GM18873 (cell line): ENCODE measurements around the gene GFOD1.
"Not testable (repeated sequence)": the region's sequence is repeated elsewhere in the genome, so short reads cannot be mapped to it uniquely, and the experiment has no call there.

Source experiments
- ATAC-seq: cut with Tn5 transposase; IDR thresholded peaks from one replicate; pipeline ENCODE4 v1.9.1; 2021; ENCODE audit warnings: mild to moderate bottlenecking, moderate library complexity, moderate number of reproducible peaks; ENCODE audit not compliant: unreplicated experiment, low FRiP score

GFOD1 gene

DNA sequence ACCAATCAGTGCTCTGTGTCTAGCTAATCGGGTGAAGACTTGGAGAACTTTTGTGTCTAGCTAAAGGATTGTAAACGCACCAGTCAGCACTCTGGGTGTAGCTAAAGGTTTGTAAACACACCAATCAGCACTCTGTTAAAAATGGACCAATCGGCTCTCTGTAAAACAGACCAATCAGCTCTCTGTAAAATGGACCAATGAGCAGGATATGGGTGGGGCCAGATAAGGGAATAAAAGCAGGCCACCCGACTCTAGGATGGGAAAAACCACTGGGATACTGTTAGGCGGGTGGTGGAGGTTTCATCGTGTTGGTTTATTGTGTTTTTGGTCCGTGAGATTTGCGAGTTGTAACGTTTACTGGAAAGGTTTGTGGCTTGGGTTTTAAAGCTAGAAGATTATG is 25.5 kb upstream of the GFOD1 start:
- no peak for ATAC-seq

DNA sequence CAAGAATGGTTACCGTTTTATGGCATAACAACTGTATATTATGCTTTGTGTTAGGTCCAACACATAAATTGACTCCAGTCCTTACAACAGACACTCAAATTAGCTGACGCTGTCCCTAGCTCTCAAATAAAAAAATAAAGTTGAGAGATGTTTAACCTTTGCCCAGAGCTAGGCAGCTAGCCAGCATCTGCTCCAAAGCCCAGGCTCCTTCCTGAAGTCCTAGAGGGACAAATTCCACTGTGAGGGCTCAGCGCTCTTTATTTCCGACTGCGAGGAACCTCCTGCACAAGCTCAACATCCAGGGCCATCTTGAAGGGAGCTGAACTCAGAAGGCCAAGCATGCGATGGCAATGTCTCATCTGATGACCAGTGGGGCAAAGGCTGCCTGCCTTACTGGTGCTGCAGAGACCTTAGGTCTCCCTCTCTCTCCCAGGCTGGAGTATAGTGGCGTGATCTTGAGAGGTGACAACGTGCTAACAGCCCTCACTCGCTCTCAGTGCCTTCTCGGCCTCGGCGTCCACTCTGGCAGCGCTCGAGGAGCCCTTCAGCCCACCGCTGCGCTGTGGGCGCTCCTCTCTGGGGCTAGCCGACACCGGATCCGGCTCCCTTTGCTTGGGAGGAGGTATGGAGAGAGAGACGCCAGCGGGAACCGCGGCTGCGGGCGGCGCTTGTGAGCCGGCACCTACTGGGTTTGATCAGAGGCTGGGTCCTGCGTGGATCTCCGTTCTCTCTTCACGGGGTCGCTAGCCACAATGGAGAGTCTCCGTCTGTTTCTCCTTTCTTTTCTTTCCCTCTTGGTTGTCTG is 24.7 kb upstream of the GFOD1 start:
- no peak for ATAC-seq

DNA sequence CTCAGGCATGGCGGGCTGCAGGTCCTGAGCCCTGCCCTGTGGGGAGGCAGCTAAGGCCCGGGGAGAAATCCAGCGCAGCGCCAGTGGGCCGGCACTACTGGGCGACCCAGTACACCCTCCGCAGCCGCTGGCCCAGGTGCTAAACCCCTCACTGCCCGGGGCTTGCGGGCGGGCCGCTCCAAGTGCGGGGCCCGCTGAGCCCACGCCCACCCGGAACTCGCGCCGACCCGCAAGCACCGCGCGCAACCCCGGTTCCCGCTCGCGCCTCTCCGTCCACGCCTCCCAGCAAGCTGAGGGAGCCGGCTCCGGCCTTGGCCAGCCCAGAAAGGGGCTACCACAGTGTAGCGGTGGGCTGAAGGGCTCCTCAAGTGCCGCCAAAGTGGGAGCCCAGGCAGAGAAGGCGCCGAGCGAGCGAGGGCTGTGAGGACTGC is 23.8 kb upstream of the GFOD1 start:
- not testable (repeated sequence) for ATAC-seq

DNA sequence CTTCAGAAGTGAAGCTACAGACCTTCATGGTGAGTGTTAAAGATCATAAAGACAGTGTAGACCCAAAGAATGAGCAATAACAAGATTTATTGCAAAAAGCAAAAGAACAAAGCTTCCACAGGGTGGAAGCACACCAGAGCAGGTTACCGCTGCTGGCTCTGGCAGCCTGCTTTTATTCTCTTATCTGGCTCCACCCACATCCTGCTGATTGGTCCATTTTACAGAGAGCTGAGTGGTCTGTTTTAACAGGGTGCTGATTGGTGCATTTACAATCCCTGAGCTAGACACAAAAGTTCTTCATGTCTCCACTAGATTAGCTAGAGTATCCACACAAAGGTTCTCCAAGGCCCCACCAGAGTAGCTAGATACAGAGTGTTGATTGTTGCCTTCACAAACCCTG is 23.0 kb upstream of the GFOD1 start:
- ATAC-seq, result not testable (repeated sequence)

DNA sequence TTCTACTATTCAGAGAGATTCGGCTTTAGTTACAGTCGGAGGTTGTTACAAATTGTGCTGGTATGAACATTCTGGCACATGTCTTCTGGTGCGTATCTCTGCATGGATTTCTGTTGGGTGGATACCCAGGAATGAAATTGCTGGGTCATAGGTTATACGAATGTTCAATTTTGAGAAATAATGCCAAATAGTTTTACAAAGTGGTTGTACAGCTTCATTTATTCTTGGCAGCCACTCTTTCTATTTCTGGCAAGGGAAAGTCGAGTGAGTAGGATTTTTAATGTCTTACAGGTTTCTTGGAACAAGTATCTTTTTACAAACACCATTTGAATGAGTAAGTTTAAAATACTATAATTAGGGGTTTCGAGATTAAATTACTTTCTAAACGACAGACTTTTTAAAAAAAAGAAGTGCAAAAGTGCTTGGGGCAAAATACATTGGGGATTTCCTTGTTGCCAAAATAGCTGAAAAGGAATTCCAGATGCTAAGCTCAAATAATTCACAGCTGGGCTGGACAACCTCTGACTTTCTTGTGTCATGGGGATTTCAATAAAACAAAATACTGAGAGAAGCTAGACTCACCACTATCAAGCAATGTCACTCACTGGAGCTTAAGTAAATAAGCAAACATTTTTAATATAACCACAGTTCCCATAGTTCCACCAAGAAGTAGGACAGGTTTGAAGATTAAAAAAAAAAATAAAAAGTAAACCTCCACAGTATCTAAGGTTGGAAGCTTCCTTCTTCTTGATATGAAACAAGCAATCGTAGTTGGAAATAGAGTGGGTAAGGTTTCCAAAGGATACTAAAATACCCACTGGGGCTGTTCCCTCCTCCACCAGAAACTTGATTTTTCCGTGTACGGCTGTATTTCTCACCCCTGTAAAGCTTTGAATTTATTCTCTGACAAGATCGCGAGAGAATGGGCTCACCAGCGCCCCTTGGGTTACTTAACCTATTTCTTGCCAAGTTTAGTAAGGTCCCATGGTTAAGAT is 21.6 kb upstream of the GFOD1 start:
- no peak for ATAC-seq

DNA sequence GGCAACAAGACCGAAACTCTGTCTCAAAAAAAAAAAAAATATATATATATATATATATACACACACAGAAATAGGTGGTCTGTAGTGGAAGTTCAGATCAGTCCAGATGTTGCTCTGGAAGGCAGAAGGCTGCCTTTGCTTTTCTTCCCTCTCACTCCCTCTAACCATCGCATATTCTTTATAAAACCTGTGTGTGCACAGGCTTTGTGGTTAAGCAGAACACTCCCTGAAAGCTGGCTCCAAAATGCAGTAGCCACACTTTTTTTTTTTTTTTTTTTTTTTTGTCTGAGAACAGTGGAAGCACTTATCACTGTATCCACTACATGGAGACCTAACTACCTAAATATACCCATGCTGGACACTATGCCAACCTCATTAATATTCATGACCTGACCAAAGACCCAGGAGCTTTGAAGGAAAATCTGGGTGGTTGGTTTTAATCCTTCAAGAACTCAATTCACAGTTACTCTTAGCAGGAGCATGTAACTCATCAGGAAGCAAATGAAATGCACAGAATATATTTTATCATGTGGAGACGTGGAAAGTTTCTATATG is 20.0 kb upstream of the GFOD1 start:
- no peak for ATAC-seq

DNA sequence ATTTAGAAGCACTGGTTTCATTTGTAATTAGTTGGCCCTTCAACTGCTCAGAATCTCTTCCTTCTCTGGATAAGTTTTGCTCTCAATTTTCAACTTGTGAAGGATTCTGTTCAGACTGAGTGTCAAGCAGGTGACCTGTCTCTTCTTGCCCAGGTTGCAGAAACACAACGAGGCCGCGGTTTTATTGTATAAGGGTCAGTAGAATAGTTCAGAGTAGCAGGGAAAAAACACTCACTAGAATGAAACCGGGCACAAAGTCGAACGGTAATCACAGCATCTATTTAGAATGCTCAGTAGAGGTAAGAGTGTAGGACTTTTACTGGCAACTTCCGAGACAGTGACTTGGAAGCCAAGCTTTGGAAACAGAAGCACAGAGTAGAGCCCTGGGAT is 17.9 kb upstream of the GFOD1 start:
- no peak for ATAC-seq

DNA sequence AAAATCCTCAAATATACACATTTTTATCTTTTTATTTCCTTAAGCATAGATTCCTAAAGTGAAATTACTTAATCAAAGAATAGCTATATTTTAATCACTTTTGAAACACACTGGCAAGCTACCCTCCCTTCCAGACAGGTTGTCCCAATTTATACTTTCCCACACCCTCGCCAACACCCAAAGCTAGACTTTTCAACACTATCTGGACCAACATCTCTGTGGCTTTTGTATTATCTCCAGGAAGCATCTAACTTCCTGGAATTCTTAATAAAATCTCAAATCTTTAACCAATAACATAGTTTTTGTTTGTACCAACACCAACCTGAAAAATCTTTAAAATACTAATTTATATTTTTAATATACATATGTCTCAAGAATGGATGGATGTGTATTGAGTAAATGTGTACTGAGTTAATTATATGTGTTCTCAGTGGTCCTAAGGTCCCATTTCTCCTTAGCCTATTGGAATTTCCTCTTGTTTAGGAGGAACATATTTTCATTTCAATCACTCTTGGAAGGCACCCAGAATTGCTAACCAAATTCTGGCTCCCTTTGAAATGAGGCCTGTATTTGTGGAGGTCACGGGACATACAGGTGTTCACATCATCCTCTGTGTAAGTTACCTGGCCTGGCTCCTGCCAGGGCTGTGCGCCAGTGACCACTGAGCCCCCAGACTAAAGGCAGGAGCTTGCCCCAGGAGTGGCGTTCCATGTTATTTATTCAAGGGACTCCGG is 17.4 kb upstream of the GFOD1 start:
- no peak for ATAC-seq

DNA sequence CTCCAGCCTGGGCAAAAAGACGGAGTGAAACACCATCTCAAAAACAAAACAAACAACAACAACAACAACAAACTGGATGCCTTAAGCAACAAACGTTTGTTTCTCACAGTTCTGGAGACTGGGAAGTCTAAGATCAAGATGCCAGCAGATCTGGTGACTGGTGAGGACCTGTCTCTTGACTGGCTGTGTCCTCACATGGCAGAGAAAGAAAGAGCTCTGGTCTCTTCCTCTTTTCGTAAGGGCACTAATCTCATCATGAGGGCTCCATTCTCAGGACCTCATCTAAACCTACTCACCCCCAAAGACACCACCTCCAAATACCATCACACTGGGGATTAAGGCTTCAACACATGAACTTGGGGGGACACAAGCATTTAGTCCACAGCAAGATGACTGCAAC is 13.5 kb upstream of the GFOD1 start:
- ATAC-seq, result no peak

DNA sequence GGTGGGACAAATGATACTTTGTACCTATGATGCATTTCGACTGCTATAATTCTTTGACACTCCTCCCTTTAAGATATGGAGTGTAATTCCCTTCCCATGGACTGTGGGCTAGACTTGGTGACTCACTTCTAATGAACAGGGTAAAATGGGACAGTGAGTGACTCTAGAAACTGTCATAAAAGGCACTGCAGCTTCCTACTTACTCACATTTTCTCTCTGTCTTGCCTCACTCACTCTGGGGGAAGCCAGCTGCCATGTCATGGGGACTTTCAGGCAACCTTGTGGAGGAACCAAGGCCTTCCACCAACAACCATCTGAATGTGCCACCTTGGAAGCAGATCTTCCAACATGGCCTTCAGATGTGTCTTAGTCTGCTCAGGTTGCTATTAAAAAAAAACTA is 12.9 kb upstream of the GFOD1 start:
- no peak for ATAC-seq

DNA sequence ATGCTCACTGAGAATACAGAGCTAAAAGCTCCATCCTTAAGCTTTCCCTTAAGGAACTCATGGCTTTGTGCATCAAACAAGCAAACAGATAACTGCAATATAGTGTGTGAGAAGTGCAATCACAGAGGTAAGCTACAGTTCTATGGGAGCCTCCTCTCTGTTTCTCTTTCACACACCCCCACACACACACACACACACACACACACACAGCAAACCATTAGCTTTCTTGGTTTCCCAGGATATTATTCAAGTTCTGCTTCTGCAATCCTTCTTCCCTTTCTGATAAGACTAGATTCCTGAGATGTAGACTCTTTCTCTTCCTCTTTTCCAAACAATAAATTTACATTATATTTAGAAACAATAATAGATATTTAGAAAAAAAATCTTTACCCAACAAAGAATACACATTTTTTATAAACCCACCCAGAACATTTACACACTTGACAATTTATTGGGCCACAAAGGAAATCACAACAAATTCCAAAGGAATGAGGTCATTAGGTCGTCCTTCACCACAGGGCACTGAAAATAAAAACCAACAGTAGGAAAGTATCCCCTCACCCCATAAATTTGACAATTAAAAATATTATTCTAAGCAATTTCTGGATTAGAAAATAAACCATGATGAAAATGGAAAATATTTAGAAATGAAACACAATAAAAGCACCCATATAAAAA is 9.3 kb upstream of the GFOD1 start:
- ATAC-seq, result no peak

DNA sequence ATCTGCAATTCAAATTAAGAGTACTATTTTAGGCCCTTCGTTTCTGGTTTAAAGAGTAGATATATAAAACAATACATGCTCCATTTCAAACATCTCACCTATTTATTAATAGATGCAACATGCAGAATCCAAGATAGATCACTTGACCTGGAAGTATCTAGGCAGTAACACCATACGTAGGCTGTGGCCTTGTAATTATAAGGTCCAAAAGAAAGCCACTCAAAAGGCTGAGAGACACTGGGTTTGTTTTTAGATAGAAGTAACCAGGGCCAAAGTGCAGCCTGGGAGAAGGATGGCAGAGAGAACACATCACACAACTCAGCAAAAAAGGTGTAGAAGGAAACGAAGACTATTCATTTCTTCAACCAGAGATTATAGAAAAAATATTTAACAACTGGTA is 8.4 kb upstream of the GFOD1 start:
- no peak for ATAC-seq

DNA sequence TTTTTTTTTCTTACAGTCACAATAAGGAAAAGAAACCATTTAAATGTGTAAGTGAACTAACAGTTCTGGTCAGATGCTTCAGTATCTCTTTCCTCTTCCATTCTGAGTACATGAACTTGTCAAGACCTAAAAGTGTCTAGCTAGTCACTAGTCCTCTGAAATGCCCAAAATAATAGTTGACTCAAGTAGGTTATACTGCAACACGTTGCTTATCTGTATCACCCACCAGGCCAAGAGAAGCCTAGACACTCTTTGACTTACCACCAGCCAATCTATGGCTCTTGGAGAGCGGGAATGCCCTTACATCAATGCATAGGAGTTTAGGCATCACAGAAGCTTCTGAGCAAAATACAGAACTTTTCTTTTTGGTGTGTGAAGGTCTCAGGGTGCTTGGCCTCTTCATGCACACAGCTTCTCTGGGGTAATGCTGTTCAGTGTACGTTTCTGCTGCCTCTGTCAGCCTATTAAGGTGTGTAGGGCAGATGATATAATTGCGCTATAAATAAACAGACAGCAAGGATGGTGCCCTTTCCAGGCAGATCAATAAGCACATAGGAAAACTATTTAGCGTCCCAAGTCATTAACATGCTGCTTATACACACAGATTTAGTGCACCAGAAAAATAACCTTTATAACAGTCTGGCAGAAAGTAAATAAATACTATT is 7.8 kb upstream of the GFOD1 start:
- no peak for ATAC-seq

DNA sequence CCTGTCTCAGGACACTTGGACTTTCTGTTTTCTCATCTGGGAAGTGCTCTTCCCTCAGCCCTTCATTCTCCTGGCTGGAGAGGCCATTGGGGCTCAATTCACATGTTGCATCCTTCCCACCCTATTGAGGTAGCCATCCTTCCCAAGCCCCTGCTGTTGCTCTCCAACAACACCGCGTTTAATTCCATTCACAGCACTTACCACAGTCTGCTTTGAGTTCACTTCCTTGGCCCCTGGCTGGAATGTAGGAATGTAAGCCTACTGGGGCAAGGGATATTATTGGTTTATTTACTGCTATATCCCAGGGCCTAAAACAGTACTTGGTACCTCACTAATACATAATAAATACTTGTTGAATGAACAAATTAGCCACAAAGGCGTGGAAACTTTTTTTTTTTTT is 6.7 kb upstream of the GFOD1 start:
- ATAC-seq, result no peak

DNA sequence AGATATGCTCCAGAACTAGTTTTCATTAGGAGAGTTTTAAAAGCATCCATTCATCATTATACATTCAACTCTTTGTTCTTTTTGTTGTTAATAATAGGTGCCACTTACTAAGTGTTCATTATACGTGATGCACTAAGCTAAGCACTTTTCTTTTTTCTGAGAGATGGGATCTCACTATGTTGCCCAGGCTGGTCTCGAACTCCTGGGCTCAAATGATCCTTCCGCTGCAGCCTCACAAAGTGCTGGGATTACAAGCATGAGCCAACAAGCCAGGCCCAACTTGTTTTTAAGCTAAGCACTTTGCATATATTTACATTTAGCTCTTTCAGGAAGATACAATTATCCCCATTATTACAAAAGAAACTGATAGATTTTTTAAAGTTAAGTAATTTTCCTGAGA is 5.7 kb upstream of the GFOD1 start:
- no peak for ATAC-seq

DNA sequence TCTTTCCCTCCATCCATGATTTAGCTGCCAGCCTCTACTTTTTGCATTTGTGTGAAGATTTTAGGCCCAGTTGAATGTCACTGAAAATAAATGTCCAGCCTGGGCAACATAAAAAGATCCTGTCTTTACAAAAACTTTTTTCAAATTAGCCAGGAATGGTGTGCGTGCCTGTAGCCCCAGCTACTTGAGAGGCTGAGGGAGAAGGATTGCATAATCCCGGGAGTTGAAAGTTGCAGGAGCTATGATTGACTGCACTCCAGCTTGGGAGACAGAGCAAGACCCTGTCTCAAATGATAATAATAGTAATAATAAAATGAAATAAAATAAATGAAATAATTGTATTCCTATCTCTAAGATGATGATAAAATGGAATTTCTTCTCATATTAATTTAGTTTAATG is 5.0 kb upstream of the GFOD1 start:
- ATAC-seq, result no peak

DNA sequence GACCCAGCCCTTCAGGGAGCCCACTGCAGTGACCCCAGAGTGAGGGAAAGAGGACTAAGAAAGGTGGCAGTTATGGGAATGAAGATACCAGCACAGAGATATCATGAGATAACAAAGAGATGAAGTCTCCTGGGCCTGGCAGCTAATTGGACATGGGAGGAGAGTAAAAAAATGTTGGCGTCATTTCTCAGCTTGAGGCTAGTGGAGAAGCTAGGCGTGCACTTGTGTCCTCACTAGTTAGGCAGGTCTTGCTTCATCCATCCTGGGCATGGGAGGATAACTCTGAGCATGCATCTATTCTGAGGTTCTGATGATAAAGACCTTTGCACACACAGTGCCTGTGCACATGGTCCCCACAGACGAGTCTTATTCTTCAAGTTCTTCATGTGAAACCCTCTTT is 4.1 kb upstream of the GFOD1 start:
- no peak for ATAC-seq

DNA sequence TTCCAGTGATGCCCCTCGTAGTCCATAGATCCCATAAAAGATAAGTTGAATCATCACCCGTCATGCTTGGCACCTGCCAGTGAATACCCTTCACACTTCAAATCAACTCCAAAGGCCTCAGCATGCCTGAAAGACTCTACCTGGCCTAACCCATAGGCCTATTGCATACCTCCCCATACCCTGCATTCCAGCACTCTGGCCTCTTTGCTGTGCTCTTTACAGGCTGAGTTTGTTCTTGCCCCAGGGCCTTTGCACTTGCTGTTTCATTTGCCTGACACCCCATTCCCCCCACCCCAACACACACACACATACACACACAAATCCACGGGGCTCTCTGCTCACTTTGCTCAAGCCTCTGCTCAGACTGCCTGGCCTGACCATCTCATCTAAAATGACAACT is 3.0 kb upstream of the GFOD1 start:
- ATAC-seq, result no peak

DNA sequence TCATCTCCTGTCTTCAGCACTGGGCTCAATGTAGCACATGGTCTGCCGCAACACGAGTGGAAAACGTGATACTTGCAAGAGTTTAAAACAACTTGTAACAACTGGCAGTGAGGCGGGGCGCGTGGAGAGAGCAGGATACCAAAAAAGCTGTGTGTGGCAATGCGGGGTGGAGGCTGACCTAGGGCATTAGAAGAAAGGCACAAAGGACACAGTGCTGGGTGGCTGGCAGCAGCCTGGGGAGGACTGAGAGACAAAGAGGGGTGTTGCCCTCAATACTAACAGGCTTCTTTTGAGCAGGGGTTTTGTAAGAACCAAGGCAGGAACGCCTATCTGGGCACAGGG is 1.5 kb upstream of the GFOD1 start:
- no peak for ATAC-seq
